GM12865 (cell line): ENCODE data around the gene JAG2.

ENCODE experiments used
- DNase-seq: peaks from one replicate; pipeline ENCODE4 v3.0.0; 2010; ENCODE audit warnings: low read depth
- H3K4me3 ChIP-seq: 2 replicates; pipeline ENCODE4 v1.5.1; 2011; ENCODE audit warnings: mild to moderate bottlenecking, low read depth, low read length, control low read depth
- CTCF ChIP-seq: IDR thresholded peaks from 2 replicates; pipeline ENCODE4 v1.5.1; 2011; ENCODE audit warnings: low read length, control low read depth, low read depth, inconsistent platforms; ENCODE audit not compliant: insufficient read depth; ENCODE audit errors: missing control alignments

Gene JAG2

GRCh38 chr14:105203701-105204100, 35.1 kb upstream of the JAG2 start:
- no peak for TF ChIP-seq CTCF
- no peak for DNase-seq
- no peak overlapping the region for H3K4me3 ChIP-seq

GRCh38 chr14:105203057-105203531, 34.5 kb upstream of the JAG2 start:
- peak; percentile 91 for TF ChIP-seq CTCF
- DNase-seq: peak; percentile 63

GRCh38 chr14:105201925-105202513, 33.4 kb upstream of the JAG2 start:
- no peak overlapping the region for H3K4me3 ChIP-seq
- peak; percentile 32 for DNase-seq
- TF ChIP-seq CTCF: no peak

More at GRCh38 chr14:105203057-105203531, 34.5 kb upstream of the JAG2 start:
- H3K4me3 ChIP-seq: no peak overlapping the region

GRCh38 chr14:105201156-105201924, 32.8 kb upstream of the JAG2 start:
- DNase-seq: no peak
- H3K4me3 ChIP-seq: no peak overlapping the region
- TF ChIP-seq CTCF: peak; percentile 16

- H3K4me3 ChIP-seq: no peak overlapping the region
- no peak for DNase-seq
- no peak for TF ChIP-seq CTCF
These were observed 32.1 kb upstream of the JAG2 start for GRCh38 chr14:105200641-105201040.

GRCh38 chr14:105200074-105200473, 31.5 kb upstream of the JAG2 start:
- no peak overlapping the region for H3K4me3 ChIP-seq
- TF ChIP-seq CTCF: no peak
- peak; percentile 30 for DNase-seq

GRCh38 chr14:105199093-105199492, 30.5 kb upstream of the JAG2 start:
- H3K4me3 ChIP-seq: no peak overlapping the region
- TF ChIP-seq CTCF: no peak
- DNase-seq: no peak
